Mesenchymal stem cell (in vitro differentiated cells and primary cell): Measurements from ENCODE around the gene MMP7.

Source experiments
- DNase-seq: peaks from one replicate; pipeline ENCODE4 v3.0.0-alpha.2; 2013
- H2AFZ ChIP-seq: one replicate; pipeline ENCODE4 v1.6.1; 2013; ENCODE audit warnings: low read depth, mild to moderate bottlenecking, control low read depth, inconsistent platforms, low read length, moderate library complexity
- H2AK5ac ChIP-seq: 2 replicates; pipeline ENCODE4 v1.6.1; 2013; ENCODE audit warnings: low read length, moderate library complexity, mild to moderate bottlenecking, inconsistent platforms; ENCODE audit not compliant: severe bottlenecking
- H2BK120ac ChIP-seq: one replicate; pipeline ENCODE4 v1.6.1; 2013; ENCODE audit warnings: low read depth, mild to moderate bottlenecking, inconsistent platforms, low read length, moderate library complexity
- H2BK12ac ChIP-seq, 2 experiments: one replicate each; pipeline ENCODE4 v1.6.1; 2013; ENCODE audit warnings: inconsistent platforms in 2 of 2, low read length in 2 of 2, mild to moderate bottlenecking in 2 of 2, moderate library complexity in 2 of 2, control low read depth in 1 of 2
- H2BK15ac ChIP-seq: one replicate; pipeline ENCODE4 v1.6.1; 2013; ENCODE audit warnings: mild to moderate bottlenecking, low read depth, inconsistent platforms; ENCODE audit not compliant: poor library complexity, severe bottlenecking
- H2BK5ac ChIP-seq: 2 replicates; pipeline ENCODE4 v1.6.1; 2013; ENCODE audit warnings: low read depth, mild to moderate bottlenecking, low read length, control low read depth, inconsistent platforms; ENCODE audit not compliant: poor library complexity, severe bottlenecking
- H3K14ac ChIP-seq, 2 experiments: one replicate each; pipeline ENCODE4 v1.6.1; 2013; ENCODE audit warnings: inconsistent platforms in 2 of 2, low read length in 2 of 2, control low read depth in 1 of 2, mild to moderate bottlenecking in 1 of 2, moderate library complexity in 1 of 2
- H3K18ac ChIP-seq, 2 experiments: one replicate each; pipeline ENCODE4 v1.6.1; 2013; ENCODE audit warnings: inconsistent platforms in 2 of 2, low read length in 2 of 2, control low read depth in 1 of 2, low read depth in 1 of 2, mild to moderate bottlenecking in 1 of 2
- H3K23ac ChIP-seq, 2 experiments: one replicate each; pipeline ENCODE4 v1.6.1; 2013; ENCODE audit warnings: inconsistent platforms in 2 of 2, low read length in 2 of 2, mild to moderate bottlenecking in 2 of 2, moderate library complexity in 2 of 2, control low read depth in 1 of 2
- H3K27ac ChIP-seq: 2 replicates; pipeline ENCODE4 v1.5.1; 2013; ENCODE audit warnings: mild to moderate bottlenecking, moderate library complexity, low read length, control low read depth, inconsistent platforms; ENCODE audit not compliant: poor library complexity, severe bottlenecking
- H3K27me3 ChIP-seq, 2 experiments: 2 replicates each; pipeline versions ENCODE4 v1.6.1 to v1.7.0; 2013; ENCODE audit warnings: low read length in 2 of 2, mild to moderate bottlenecking in 2 of 2, moderate library complexity in 2 of 2, control low read depth in 1 of 2, inconsistent platforms in 1 of 2; ENCODE audit not compliant: control insufficient read depth in 1 of 2, insufficient read depth in 1 of 2
- H3K36me3 ChIP-seq, 2 experiments: 2 replicates each; pipeline versions ENCODE4 v1.6.1 to v1.7.0; 2013; ENCODE audit warnings: low read length in 2 of 2, control low read depth in 1 of 2, inconsistent platforms in 1 of 2, low read depth in 1 of 2, mild to moderate bottlenecking in 1 of 2; ENCODE audit not compliant: insufficient read depth in 2 of 2, control insufficient read depth in 1 of 2
- H3K4ac ChIP-seq, 2 experiments: one replicate each; pipeline ENCODE4 v1.6.1; 2013; ENCODE audit warnings: inconsistent platforms in 2 of 2, low read length in 2 of 2, mild to moderate bottlenecking in 2 of 2, moderate library complexity in 2 of 2, control low read depth in 1 of 2, low read depth in 1 of 2
- H3K4me1 ChIP-seq: 2 replicates; pipeline ENCODE4 v1.6.1; 2013; ENCODE audit warnings: low read depth, low read length, control low read depth; ENCODE audit not compliant: control insufficient read depth, insufficient read depth
- H3K4me2 ChIP-seq: 2 replicates; pipeline ENCODE4 v1.6.1; 2013; ENCODE audit warnings: low read length, mild to moderate bottlenecking, inconsistent platforms; ENCODE audit not compliant: poor library complexity, severe bottlenecking
- H3K4me3 ChIP-seq, 2 experiments: 2 replicates each; pipeline versions ENCODE4 v1.5.1 to v1.7.0; 2013; ENCODE audit warnings: low read length in 2 of 2, mild to moderate bottlenecking in 2 of 2, control low read depth in 1 of 2, low read depth in 1 of 2; ENCODE audit not compliant: insufficient read depth in 1 of 2
- H3K79me1 ChIP-seq: replicated peaks from 2 replicates; pipeline ENCODE4 v1.6.1; 2013; ENCODE audit warnings: mild to moderate bottlenecking, control low read depth, low read length, inconsistent platforms; ENCODE audit not compliant: poor library complexity, severe bottlenecking
- H3K9ac ChIP-seq: 2 replicates; pipeline ENCODE4 v1.7.0; 2013; ENCODE audit warnings: mild to moderate bottlenecking, low read length, moderate library complexity
- H3K9me3 ChIP-seq: 2 replicates; pipeline ENCODE4 v1.7.0; 2013; ENCODE audit warnings: mild to moderate bottlenecking, low read length; ENCODE audit not compliant: control insufficient read depth
- H4K8ac ChIP-seq: one replicate; pipeline ENCODE4 v1.6.1; 2013; ENCODE audit warnings: inconsistent platforms, mild to moderate bottlenecking, low read length, moderate library complexity
- H4K91ac ChIP-seq: one replicate; pipeline ENCODE4 v1.6.1; 2013; ENCODE audit warnings: mild to moderate bottlenecking, low read length, inconsistent platforms
- WGBS: methylation state at CpG from one replicate; pipeline ENCODE4 v1.1.7; 2013; ENCODE audit warnings: mixed read lengths; 5-methylcytosine and 5-hydroxymethylcytosine counted together

MMP7 gene

DNA sequence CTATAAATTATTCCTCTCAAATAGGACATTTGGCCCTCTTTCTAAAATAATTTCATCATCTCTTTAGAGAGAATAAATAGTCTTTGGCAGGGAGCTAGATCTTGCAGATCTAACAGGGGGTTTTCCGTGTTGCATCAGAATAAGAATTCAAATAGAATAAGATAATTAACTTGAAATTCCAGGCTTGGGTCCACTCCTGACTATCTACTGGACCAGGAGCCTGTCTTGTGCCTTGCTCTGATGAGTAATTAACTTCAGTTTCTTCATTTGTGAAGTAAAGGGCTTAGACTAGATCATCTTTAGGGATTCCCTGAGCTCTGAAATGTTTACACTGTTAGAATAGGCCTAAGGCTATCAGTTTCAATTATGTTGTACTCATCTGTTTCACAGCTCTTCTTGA, 54.5 kb downstream of the MMP7 start:
- DNase-seq, result peak; percentile 53
- Histone ChIP-seq H3K27me3 (no peaks in the 10 kb centered on the region), H3K4me2 (no peak overlapping the region), H2AK5ac (no peak overlapping the region), H3K4me1 (no peaks in the 10 kb centered on the region), H3K9me3 (no peaks in the 10 kb centered on the region), H3K18ac (no peak overlapping the region), H2BK5ac (no peak overlapping the region), H2AFZ (no peak overlapping the region), H3K4me3 (no peak overlapping the region), H3K79me1 (no peaks in the 10 kb centered on the region), H3K4ac (no peak overlapping the region), H3K9ac (no peak overlapping the region), H3K27ac (no peak overlapping the region), H2BK15ac (no peak overlapping the region), H3K36me3 (no peaks in the 10 kb centered on the region), H2BK120ac (no peak overlapping the region), H4K8ac (no peak overlapping the region), H3K14ac (no peak overlapping the region), H4K91ac (no peak overlapping the region), H3K23ac (no peak overlapping the region), H2BK12ac (no peak overlapping the region)
- no CpG with 5 or more reads among the region's 1 CpG for WGBS

- no peak overlapping the region for H2BK120ac ChIP-seq
- H3K9ac ChIP-seq, result no peak overlapping the region
- no peak overlapping the region for H3K23ac ChIP-seq
- H2BK5ac ChIP-seq, result no peak overlapping the region
- H3K27ac ChIP-seq, result no peak overlapping the region
- no peaks in the 10 kb centered on the region for H3K27me3 ChIP-seq
- no peak for DNase-seq
- H3K79me1 ChIP-seq, result no peaks in the 10 kb centered on the region
- H3K36me3 ChIP-seq, result no peaks in the 10 kb centered on the region
- 95% methylated on average over 5 of the region's 5 CpGs for WGBS
- H3K9me3 ChIP-seq, result no peaks in the 10 kb centered on the region
- no peak overlapping the region for H2AK5ac ChIP-seq
- no peak overlapping the region for H2BK15ac ChIP-seq
- H3K4me3 ChIP-seq, result no peak overlapping the region
- peaks cover 5% of the 10 kb centered on the region for H3K4me1 ChIP-seq
- H3K4me2 ChIP-seq, result no peak overlapping the region
- no peak overlapping the region for H3K18ac ChIP-seq
- H4K8ac ChIP-seq, result no peak overlapping the region
- H2AFZ ChIP-seq, result no peak overlapping the region
- H3K14ac ChIP-seq, result no peak overlapping the region
- no peak overlapping the region for H2BK12ac ChIP-seq
- H3K4ac ChIP-seq, result no peak overlapping the region
- H4K91ac ChIP-seq, result no peak overlapping the region
These were observed 57.0 kb downstream of the MMP7 start for GRCh38 chr11:102473543-102473942.

DNA sequence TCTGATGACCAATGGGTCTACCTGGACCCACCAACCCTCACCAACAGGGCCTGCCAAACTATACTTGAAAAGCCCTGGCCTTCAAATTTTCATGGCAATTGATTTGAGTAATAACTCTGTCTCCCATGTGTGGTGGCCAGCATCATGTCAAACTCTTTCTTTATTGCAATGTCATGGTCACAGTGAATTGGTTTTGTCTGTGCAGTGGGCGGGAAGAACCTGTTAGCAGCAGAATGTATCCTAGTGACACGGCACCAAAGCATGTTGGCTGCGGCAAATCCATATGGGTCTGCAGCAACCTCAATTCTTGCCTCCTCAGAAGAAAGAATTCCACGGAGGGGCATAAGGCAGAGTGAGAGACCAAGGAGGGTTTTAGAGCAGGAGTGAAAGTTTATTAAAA, 58.4 kb downstream of the MMP7 start:
- H3K23ac ChIP-seq, result no peak overlapping the region
- H2AFZ ChIP-seq, result no peak overlapping the region
- 97% methylated on average over 4 of the region's 4 CpGs for WGBS
- no peak overlapping the region for H3K14ac ChIP-seq
- H3K27me3 ChIP-seq, result no peaks in the 10 kb centered on the region
- H3K18ac ChIP-seq, result no peak overlapping the region
- no peak overlapping the region for H2BK120ac ChIP-seq
- H2BK12ac ChIP-seq, result peak overlapping the region in 1 of 2 experiments; percentile 11
- no peak overlapping the region for H3K4me2 ChIP-seq
- H4K91ac ChIP-seq, result no peak overlapping the region
- no peak overlapping the region for H3K4me3 ChIP-seq
- no peak overlapping the region for H3K27ac ChIP-seq
- H3K9me3 ChIP-seq, result no peaks in the 10 kb centered on the region
- H2BK5ac ChIP-seq, result no peak overlapping the region
- H3K79me1 ChIP-seq, result no peaks in the 10 kb centered on the region
- H3K9ac ChIP-seq, result no peak overlapping the region
- H4K8ac ChIP-seq, result no peak overlapping the region
- H3K4ac ChIP-seq, result no peak overlapping the region
- H3K4me1 ChIP-seq, result peaks cover 5% of the 10 kb centered on the region
- H3K36me3 ChIP-seq, result no peaks in the 10 kb centered on the region
- no peak overlapping the region for H2BK15ac ChIP-seq
- H2AK5ac ChIP-seq, result no peak overlapping the region
- no peak for DNase-seq

DNA sequence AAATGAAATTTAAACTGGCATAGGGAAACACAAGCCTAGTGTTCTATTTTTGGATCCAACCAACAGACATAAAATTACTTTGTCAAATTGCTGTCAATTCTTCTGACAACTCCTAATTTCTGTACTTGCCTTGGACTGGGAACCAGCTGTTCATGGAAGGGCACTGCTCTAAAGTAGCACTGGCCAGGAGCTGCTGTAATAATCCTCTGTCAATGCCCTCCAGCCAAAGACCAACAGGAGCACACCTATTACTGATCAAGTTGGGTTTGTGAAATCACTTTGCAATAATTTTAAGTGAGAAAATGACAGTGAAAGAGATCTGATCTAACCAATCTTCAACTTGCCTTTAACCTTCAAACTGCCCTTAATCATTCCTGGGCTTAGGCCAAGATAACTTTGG, 59.1 kb downstream of the MMP7 start:
- no peak overlapping the region for H2BK15ac ChIP-seq
- H3K79me1 ChIP-seq, result no peaks in the 10 kb centered on the region
- H3K18ac ChIP-seq, result no peak overlapping the region
- no peak overlapping the region for H3K4me3 ChIP-seq
- H3K14ac ChIP-seq, result no peak overlapping the region
- H3K9ac ChIP-seq, result no peak overlapping the region
- no peak overlapping the region for H2BK120ac ChIP-seq
- H2AFZ ChIP-seq, result no peak overlapping the region
- no peak overlapping the region for H3K23ac ChIP-seq
- no peaks in the 10 kb centered on the region for H3K36me3 ChIP-seq
- no peak overlapping the region for H4K8ac ChIP-seq
- no peak overlapping the region for H3K27ac ChIP-seq
- no peak overlapping the region for H4K91ac ChIP-seq
- DNase-seq, result no peak
- H2BK5ac ChIP-seq, result no peak overlapping the region
- H3K4me1 ChIP-seq, result peaks cover 5% of the 10 kb centered on the region
- H3K4ac ChIP-seq, result no peak overlapping the region
- H3K9me3 ChIP-seq, result no peaks in the 10 kb centered on the region
- no peak overlapping the region for H3K4me2 ChIP-seq
- H3K27me3 ChIP-seq, result no peaks in the 10 kb centered on the region
- H2BK12ac ChIP-seq, result no peak overlapping the region
- H2AK5ac ChIP-seq, result no peak overlapping the region
